K562 (cell line): ENCODE measurements around the gene HLA-E. TPM values are rescaled to one million over a fixed set of nuclear protein-coding genes. Genes with fewer than 3 reads are reported as not detected.

ENCODE experiments used
- CCNT2 ChIP-seq: IDR thresholded peaks from 2 replicates; pipeline ENCODE4 v1.6.1; 2011; ENCODE audit warnings: borderline replicate concordance, low read depth, mild to moderate bottlenecking, moderate library complexity, mixed read lengths, low read length; ENCODE audit not compliant: insufficient read length; ENCODE audit errors: extremely low read depth
- CHD4 ChIP-seq: fragments of 200-600 bp; sonication (generic); IDR thresholded peaks from 3 replicates; pipeline ENCODE4 v1.6.1; 2012; ENCODE audit warnings: low read depth, mild to moderate bottlenecking, mixed read lengths, low read length, inconsistent platforms; ENCODE audit not compliant: insufficient read depth, insufficient replicate concordance, poor library complexity, severe bottlenecking
- COPS2 ChIP-seq: fragments of 450-650 bp; conservative IDR thresholded peaks from 2 replicates; pipeline ENCODE4 v1.6.1; 2016; ENCODE audit warnings: mild to moderate bottlenecking, moderate library complexity
- EZH2 ChIP-seq: IDR thresholded peaks from 2 replicates; pipeline ENCODE4 v1.6.1; 2012; ENCODE audit warnings: low read depth, mild to moderate bottlenecking, inconsistent platforms, low read length, borderline replicate concordance
- GATAD2B ChIP-seq: fragments of 450-650 bp; IDR thresholded peaks from 2 replicates; pipeline ENCODE4 v1.6.1; 2017; ENCODE audit warnings: mild to moderate bottlenecking, borderline replicate concordance
- GTF2F1 ChIP-seq: IDR thresholded peaks from 2 replicates; pipeline ENCODE4 v1.6.1; 2011; ENCODE audit warnings: low read depth, low read length, improper control_type of control experiment
- NONO ChIP-seq, 2 experiments: fragments of 200-400 bp in 1 of 2; fragments of 450-650 bp in 1 of 2; formaldehyde crosslinking in 1 of 2; IDR thresholded peaks; 2 replicates each; pipeline ENCODE4 v1.6.1; 2017; ENCODE audit warnings: low read depth in 2 of 2, mild to moderate bottlenecking in 2 of 2, moderate library complexity in 2 of 2, low read length in 1 of 2
- POLR2H ChIP-seq: IDR thresholded peaks from 2 replicates; pipeline ENCODE4 v1.6.1; 2016; ENCODE audit warnings: missing genetic modification characterization, low read depth, mild to moderate bottlenecking, control low read depth, missing compliant biosample characterization, moderate library complexity
- RBM39 ChIP-seq: fragments of 200-400 bp; formaldehyde crosslinking; optimal IDR thresholded peaks from 2 replicates; pipeline ENCODE3; 2018; ENCODE audit warnings: low read depth, low read length
- STAT5B ChIP-seq: fragments of 250-450 bp; sonication (Bioruptor Pico); IDR thresholded peaks from 2 replicates; pipeline ENCODE4 v1.8.0; 2021; ENCODE audit warnings: mild to moderate bottlenecking, inconsistent platforms
- ZKSCAN3 ChIP-seq: fragments of 250-450 bp; sonication (Bioruptor Pico); IDR thresholded peaks from 2 replicates; pipeline ENCODE4 v1.4.0; 2020
- ZNF436 ChIP-seq: fragments of 250-450, 450-650 bp; sonication (Bioruptor Pico); formaldehyde crosslinking; IDR thresholded peaks from 2 replicates; pipeline ENCODE4 v1.7.0; 2020; ENCODE audit warnings: mild to moderate bottlenecking
- ZSCAN32 ChIP-seq: fragments of 450-650 bp; formaldehyde crosslinking; IDR thresholded peaks from 2 replicates; pipeline ENCODE4 v1.4.0; 2020; ENCODE audit warnings: mild to moderate bottlenecking, moderate library complexity
- polyA plus RNA-seq, 8 experiments: library from polyadenylated mRNA; depleted of rRNA in 4 of 8; stranded (reverse) in 5 of 8; unstranded in 3 of 8; fragments of >200 nt; fragmentation: Nextera tagmentation in 2 of 8; fragmentation: Illumina TruSeq in 1 of 8; extraction: Ambion mirVana in 2 of 8; extraction: Trizol in 1 of 8; gene quantifications; 2 replicates each; pipeline versions ENCODE4 v1.2.1 to v1.2.3, GENCODE V29; 2011 to 2014; ENCODE audit warnings: inconsistent platforms in 1 of 8, missing spikeins in 1 of 8
- total RNA-seq, 7 experiments: library from RNA; depleted of rRNA in 6 of 7; stranded (reverse); fragments of >200 nt in 6 of 7; fragmentation: Illumina TruSeq in 2 of 7; extraction: Trizol in 2 of 7; gene quantifications; 2 replicates each; pipeline versions ENCODE4 v1.2.1 to v1.2.3, GENCODE V29; 2011 to 2021; ENCODE audit warnings: low replicate concordance in 1 of 7
- TF ChIP-seq, protein P1 (sequence below): fragments of 450-650 bp; IDR thresholded peaks from 2 replicates; pipeline ENCODE4 v1.6.1; 2016; ENCODE audit warnings: mild to moderate bottlenecking, moderate library complexity
- TF ChIP-seq, protein P2 (sequence below): fragments of 250-450 bp; sonication (Bioruptor Pico); IDR thresholded peaks from 2 replicates; pipeline ENCODE4 v1.9.0; 2021; ENCODE audit warnings: mild to moderate bottlenecking

The HLA-E gene
- total and polyA plus RNA-seq, 9 of the 15 experiments (the other 6 are each of a cell fraction or from before 2014, with no cell fraction given) = 3.2 to 39.9 (median 26.8) TPM

DNA sequence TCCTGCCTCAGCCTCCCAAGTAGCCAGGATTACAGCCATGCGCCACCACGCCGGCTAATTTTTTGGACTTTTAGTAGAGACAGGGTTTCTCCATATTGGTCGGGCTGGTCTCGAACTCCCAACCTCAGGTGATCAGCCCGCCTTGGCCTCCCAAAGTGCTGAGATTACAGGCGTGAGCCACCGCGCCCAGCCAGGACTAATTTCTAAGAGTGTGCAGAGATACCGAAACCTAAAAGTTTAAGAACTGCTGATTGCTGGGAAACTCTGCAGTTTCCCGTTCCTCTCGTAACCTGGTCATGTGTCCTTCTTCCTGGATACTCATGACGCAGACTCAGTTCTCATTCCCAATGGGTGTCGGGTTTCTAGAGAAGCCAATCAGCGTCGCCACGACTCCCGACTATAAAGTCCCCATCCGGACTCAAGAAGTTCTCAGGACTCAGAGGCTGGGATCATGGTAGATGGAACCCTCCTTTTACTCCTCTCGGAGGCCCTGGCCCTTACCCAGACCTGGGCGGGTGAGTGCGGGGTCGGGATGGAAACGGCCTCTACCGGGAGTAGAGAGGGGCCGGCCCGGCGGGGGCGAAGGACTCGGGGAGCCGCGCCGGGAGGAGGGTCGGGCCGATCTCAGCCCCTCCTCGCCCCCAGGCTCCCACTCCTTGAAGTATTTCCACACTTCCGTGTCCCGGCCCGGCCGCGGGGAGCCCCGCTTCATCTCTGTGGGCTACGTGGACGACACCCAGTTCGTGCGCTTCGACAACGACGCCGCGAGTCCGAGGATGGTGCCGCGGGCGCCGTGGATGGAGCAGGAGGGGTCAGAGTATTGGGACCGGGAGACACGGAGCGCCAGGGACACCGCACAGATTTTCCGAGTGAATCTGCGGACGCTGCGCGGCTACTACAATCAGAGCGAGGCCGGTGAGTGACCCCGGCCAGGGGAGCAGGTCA, at the start of gene HLA-E (continued):
- TF ChIP-seq, protein P1, sequence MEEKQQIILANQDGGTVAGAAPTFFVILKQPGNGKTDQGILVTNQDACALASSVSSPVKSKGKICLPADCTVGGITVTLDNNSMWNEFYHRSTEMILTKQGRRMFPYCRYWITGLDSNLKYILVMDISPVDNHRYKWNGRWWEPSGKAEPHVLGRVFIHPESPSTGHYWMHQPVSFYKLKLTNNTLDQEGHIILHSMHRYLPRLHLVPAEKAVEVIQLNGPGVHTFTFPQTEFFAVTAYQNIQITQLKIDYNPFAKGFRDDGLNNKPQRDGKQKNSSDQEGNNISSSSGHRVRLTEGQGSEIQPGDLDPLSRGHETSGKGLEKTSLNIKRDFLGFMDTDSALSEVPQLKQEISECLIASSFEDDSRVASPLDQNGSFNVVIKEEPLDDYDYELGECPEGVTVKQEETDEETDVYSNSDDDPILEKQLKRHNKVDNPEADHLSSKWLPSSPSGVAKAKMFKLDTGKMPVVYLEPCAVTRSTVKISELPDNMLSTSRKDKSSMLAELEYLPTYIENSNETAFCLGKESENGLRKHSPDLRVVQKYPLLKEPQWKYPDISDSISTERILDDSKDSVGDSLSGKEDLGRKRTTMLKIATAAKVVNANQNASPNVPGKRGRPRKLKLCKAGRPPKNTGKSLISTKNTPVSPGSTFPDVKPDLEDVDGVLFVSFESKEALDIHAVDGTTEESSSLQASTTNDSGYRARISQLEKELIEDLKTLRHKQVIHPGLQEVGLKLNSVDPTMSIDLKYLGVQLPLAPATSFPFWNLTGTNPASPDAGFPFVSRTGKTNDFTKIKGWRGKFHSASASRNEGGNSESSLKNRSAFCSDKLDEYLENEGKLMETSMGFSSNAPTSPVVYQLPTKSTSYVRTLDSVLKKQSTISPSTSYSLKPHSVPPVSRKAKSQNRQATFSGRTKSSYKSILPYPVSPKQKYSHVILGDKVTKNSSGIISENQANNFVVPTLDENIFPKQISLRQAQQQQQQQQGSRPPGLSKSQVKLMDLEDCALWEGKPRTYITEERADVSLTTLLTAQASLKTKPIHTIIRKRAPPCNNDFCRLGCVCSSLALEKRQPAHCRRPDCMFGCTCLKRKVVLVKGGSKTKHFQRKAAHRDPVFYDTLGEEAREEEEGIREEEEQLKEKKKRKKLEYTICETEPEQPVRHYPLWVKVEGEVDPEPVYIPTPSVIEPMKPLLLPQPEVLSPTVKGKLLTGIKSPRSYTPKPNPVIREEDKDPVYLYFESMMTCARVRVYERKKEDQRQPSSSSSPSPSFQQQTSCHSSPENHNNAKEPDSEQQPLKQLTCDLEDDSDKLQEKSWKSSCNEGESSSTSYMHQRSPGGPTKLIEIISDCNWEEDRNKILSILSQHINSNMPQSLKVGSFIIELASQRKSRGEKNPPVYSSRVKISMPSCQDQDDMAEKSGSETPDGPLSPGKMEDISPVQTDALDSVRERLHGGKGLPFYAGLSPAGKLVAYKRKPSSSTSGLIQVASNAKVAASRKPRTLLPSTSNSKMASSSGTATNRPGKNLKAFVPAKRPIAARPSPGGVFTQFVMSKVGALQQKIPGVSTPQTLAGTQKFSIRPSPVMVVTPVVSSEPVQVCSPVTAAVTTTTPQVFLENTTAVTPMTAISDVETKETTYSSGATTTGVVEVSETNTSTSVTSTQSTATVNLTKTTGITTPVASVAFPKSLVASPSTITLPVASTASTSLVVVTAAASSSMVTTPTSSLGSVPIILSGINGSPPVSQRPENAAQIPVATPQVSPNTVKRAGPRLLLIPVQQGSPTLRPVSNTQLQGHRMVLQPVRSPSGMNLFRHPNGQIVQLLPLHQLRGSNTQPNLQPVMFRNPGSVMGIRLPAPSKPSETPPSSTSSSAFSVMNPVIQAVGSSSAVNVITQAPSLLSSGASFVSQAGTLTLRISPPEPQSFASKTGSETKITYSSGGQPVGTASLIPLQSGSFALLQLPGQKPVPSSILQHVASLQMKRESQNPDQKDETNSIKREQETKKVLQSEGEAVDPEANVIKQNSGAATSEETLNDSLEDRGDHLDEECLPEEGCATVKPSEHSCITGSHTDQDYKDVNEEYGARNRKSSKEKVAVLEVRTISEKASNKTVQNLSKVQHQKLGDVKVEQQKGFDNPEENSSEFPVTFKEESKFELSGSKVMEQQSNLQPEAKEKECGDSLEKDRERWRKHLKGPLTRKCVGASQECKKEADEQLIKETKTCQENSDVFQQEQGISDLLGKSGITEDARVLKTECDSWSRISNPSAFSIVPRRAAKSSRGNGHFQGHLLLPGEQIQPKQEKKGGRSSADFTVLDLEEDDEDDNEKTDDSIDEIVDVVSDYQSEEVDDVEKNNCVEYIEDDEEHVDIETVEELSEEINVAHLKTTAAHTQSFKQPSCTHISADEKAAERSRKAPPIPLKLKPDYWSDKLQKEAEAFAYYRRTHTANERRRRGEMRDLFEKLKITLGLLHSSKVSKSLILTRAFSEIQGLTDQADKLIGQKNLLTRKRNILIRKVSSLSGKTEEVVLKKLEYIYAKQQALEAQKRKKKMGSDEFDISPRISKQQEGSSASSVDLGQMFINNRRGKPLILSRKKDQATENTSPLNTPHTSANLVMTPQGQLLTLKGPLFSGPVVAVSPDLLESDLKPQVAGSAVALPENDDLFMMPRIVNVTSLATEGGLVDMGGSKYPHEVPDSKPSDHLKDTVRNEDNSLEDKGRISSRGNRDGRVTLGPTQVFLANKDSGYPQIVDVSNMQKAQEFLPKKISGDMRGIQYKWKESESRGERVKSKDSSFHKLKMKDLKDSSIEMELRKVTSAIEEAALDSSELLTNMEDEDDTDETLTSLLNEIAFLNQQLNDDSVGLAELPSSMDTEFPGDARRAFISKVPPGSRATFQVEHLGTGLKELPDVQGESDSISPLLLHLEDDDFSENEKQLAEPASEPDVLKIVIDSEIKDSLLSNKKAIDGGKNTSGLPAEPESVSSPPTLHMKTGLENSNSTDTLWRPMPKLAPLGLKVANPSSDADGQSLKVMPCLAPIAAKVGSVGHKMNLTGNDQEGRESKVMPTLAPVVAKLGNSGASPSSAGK = peak; percentile 36; the same call in 1 of the 2 replicates
- peak; percentile 96; the same call in 1 of the 2 replicates for TF ChIP-seq GTF2F1
- no peak for TF ChIP-seq GATAD2B
- TF ChIP-seq COPS2 = no peak
- TF ChIP-seq EZH2 = no peak
- peak in 1 of 2 experiments; percentile 57; a peak in 2 of 4 replicates for TF ChIP-seq NONO (IDR thresholded peaks at IDR 0.05; ENCODE audit: low read depth in 2 of 2, low read length in 1 of 2)
- TF ChIP-seq CHD4 = peak; percentile 48
- TF ChIP-seq ZNF436 = no peak
- TF ChIP-seq, protein P2, sequence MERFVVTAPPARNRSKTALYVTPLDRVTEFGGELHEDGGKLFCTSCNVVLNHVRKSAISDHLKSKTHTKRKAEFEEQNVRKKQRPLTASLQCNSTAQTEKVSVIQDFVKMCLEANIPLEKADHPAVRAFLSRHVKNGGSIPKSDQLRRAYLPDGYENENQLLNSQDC = no peak
- TF ChIP-seq RBM39 = no peak
- TF ChIP-seq ZSCAN32 = no peak
- no peak for TF ChIP-seq ZKSCAN3
- TF ChIP-seq STAT5B (CRISPR knock-in tag) = no peak
- peak; percentile 98 for TF ChIP-seq POLR2H (tag)
- TF ChIP-seq CCNT2 = no peak
